Left forelimb (tissue), 1 donor: Measurements from ENCODE around the gene RPL28.
"Not testable (repeated sequence)": the region's sequence is repeated elsewhere in the genome, so short reads cannot be mapped to it uniquely, and the experiment has no call there.

Source experiments
- DNase-seq: peaks from one replicate; pipeline ENCODE4 v3.0.0-alpha.2; 2018; ENCODE audit warnings: low spot score

Gene RPL28

DNA sequence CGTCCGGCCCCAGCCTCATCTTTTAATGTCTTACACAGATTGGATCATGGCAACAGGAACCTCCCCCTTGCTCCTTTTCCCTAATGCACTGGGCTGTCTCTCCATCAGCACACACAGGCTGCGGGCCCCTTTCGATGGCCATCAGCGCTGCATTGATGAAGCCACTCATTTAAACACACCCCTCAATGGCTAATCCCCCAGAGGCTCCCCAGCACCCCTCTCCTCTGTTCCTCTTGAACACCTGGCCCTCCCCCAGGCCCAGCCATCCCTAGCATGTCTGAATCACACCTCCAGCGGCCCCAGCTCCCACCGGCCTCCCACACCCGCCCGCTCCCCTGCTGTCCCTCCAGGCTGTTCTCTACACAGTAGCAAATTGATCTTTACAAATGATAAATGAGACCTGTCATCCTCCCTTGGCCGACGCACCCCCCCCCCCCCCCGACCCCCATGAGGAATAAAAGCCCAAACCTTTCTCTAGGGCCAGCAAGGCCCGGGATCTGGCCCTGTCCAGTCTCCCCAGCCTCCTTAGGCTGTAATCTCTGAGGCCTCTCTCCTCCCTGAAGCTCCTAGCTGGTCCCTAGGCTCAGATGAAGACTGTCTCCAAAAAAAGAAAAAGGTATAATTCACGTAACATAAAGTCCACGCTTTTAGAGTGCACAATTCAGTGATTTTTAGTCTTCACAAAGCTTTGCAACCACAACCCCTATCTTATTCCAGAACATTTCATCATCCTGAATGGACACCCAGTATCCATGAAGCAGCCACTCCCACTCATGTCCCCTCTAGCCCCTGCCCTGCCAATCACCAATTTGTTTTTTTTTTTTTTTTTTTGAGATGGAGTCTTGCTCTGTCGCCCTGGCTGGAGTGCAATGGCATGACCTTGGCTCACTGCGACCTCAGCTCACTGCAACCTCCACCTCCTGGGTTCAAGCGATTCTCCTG, 7.4 kb downstream of the RPL28 start:
- DNase-seq: no peak

DNA sequence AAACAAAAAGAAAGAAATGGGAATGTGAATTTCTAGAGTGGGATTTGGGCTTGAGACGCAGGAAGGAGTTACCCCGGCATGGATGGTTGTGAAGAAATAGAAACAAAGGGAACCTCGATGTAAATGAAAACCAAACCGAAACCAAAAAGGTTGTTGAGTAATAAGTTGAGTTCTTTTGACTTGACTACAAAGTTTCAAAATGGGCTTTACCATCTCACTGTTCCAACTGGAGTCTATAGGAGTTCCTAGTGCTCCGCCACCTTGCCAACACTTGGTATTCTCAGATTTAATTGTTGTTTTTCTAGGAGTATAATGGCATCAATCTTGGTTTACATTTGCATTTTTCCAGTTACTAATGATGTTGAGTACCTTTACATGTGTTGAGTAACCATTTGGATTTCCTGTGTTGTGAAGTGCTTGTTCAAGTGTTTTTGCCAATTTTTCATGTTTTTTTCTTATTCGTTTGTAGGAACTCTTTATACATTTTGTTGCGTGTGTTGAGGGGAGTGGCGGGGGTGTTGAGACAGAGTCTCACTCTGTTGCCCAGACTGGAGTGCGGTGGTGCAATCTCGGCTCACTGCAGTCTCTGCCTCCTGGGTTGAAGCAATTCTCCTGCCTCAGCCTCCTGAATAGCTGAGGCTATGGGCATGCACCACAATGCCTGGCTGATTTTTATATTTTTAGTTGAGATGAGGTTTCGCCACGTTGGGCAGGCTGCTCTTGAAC, 12.6 kb downstream of the RPL28 start:
- DNase-seq: no peak

DNA sequence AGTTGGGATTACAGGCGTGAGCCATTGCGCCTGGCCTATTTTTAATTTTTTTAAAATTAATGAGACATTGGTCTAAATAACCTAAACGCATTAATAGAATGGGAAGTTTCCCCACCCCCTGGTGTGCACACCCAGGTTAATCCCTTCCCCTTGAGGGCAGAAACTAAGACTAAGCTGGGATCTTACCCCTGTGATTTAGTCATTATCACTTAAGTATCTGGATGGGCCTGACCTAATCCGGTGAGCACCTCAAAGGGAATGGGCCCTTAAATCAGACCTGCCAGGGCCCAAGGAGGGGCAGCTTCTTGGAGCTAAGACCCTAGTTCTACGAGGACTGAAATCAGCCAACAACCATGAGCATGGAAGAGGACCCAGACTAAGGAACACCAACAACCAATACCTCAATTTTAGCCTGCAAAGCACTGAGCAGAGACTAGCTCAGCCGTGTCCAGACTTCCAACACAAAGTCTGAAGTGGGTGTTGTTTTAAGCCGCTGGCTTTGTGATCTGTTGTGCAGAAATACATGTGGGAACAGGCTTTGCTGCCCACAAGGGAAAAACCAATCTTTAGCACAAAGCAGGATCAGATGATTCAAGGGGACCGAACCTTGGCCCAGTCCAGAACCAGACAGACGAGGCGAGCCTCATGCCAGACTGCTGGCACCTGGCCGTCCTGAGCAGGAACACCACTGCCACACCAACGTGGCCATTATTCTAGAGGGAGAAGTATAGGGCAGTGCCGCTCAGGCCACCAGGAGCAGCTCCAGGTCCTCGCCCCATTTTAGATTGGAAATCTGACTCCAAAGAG, 14.8 kb downstream of the RPL28 start:
- no peak for DNase-seq

DNA sequence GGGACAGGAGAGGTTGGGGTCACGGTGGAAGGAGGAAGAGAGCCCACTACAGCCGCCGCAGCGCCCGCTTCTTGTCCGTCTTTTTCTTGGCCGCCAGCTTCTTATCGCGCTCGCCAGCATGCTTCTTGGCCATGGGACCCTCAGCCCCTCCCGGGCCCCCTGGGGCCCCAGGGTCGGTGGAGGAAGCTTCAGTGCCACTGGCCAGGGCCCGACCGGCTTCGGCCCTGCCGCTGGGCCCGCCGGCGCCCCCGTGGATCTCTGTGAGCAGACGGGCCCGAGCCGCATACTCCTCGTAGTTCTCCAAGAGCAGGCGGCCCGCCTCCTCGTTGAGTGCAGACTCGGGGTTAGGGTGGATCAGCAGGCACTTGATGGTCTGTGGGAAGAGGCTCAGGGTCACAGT, 15.7 kb downstream of the RPL28 start:
- DNase-seq: not testable (repeated sequence)

DNA sequence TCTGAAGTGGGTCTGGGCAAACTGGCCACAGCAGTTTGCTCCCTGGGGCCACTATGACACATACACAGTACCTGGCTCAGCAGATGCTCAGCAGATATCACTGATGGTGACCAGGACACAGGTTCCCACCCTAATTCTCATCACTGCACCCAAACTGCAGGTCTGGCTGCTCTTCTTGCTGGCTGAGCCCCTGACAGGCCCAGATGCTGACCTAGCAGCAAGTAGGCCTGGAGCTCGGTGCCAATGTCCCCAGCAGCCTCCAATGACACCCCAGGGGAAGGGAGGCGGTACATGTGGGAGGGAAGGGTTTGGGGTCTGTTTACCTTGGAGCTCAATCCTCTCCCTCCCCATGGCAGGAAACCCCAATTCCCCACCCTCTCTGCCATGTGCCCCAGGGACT, 16.8 kb downstream of the RPL28 start:
- DNase-seq: no peak

DNA sequence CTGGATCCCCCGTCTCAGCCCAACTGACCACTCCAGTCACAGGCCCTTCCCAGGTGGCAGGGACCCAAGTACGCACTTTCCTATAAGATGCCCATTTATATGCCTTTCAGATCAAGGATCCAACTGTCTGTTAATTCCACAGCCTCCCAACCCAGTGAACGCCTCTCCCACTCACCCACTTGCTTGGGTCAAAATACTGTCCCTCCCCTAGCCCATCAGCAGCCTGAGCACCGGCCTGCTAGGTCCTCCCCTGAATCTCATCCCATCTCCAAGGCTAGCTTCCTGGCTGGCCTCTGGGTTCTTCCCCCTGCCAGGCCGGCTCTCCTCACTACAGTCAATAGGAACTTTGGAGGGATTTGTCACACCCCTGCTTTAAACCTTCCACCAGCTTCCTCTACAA, 19.9 kb downstream of the RPL28 start:
- no peak for DNase-seq

DNA sequence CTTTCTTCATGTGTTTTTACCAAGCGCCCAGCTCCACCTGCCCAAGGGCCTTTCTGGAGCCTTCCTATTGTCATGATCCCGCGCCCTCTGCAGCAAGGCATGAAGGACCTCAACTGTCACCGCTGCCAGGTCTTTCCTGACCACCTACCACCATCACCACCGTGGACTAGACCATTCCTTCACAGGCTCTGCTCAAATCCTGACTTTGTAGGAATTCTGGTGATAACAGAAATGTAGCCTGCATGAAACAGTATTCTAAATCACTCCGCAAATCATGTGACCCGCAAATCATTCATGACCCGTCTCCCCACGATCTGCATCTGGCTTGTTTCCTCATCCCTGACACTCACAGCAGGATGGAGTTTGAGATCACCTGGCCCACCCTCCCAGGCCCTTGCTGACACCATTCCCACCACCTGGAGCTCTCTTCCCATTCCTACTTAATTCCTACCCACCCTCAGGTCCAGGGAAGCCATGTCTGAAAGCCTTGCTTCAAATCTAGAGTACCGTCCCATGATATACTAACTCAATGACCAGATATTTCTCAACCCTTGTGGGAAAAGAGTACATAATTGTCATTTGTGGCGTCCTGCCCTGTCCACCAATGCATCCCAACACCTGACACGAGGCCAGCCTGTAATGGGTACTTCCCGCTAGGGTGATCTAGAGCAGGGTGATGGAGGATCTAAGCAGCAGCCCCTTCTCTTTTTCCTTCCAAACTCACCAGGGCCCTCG, 20.5 kb downstream of the RPL28 start:
- DNase-seq: no peak

DNA sequence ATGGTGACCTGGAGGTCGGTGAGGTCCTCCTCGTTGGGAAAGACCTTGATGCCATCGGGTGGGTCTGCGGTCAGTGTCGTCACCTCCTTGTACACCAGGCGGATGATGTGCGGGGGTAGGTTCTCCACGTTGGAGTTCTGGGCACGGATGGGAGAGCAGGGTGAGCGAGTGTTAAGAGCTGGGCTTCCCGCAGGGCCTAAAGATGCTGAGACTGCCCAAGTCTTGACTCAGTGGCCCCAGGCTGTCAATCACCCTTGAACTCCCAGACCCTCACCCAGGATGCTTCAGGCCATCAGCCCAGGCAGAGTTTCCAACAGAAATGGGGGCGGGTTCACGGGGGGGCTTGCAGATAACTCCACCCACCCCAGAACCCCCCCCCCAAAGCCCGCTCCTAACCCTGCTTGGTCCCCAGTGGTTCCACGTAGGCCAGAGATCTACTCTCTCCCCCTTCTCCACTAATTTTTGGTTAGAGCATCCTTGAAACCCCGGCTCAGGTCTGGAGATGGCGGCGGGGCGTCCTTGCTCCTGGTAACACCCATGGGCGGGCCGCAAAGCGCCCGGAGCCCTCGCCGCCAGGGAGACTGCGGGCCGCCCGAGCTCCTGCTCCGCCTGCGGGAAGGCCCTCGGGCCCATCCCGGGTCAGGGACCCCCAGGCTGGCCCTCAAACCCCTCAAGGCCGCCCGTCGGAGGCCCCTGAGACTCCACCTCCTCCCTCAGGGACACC, 21.3 kb downstream of the RPL28 start:
- no peak for DNase-seq

DNA sequence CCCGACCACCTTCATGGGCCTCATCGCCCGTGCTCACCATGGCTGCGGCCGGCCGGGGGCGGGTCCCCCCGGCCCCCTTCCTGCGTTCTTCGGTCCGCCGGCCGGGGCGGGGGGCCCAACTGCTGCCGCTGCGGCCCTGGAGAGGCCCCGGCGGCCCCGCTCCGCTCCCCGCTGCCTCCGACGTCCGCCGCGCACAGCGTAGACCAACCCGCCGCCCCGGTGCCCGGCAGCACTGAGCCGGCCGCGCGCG, 21.7 kb downstream of the RPL28 start, which contains the start of gene UBE2S:
UBE2S (minus strand) TSS at position 239 of the 250 bp plus-strand sequence; CDS start at position 40, 199 bp downstream.
- not testable (repeated sequence) for DNase-seq

DNA sequence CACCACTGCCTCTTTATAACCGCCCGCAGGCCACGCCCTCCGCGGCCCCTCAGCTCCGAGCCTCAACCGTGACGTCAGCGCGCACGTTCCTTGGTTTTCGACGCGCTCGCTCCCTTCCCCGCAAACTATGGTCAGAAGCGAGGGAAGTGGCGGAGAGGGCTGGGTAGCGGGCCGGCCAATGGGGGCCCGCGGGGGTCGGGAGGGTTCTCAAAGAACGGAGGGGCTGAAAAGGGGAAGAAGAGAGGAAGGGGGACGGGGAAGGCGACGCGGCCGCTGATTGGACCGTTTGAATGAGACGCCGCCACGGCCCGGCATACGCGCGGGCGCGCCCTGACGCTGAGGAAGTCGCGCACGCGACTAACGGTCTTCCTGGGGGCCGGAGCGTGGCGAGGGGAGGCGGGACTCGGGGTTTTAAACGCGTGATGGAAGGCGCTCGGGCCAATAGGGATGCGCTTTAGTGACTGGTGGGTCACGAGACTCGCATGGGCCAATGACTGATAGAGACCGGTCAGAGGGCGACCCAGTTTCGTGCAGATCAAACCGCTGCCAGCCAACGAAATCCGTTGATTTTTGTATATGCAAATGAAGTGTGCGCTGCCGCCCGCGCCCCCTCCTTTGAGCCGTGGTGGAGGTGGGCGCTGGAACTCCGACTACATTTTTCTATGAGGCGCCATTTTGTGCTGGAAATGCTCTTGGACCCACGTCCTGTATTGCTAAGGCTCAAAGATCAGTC, 22.2 kb downstream of the RPL28 start:
- DNase-seq: peak; percentile 99

DNA sequence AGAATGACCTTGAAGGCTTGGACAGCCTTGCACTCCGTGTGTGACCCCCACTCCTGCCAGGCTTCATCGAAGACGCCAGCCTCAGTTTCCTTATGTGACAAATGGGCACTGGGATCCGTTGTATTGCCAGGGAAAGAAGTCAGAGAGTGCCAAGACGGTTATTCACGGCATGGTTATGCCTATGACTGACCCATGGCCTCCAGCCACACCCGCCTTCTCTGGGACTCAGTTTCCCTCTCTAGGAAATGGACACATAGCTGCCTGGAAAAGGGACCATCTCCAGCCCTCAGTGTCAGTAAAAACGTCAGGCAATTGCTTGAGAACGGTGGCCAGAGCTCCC, 22.8 kb downstream of the RPL28 start:
- DNase-seq: no peak

DNA sequence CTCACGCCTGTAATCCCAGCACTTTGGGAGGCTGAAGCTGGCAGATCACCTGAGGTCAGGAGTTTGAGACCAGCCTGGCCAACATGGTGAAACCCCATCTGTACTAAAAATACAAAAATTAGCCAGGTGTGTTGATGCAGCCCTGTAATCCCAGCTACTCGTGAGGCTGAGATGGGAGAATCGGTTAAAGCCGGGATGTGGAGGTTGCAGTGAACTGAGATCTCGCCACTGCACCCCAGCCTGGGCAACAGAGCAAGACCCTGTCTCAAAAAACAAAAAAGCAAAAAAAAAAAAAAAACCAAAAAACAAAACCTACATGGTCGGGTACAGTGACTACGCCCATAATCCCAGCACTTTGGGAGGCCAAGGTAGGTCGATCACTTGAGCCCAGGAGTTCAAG, 23.4 kb downstream of the RPL28 start:
- not testable (repeated sequence) for DNase-seq

DNA sequence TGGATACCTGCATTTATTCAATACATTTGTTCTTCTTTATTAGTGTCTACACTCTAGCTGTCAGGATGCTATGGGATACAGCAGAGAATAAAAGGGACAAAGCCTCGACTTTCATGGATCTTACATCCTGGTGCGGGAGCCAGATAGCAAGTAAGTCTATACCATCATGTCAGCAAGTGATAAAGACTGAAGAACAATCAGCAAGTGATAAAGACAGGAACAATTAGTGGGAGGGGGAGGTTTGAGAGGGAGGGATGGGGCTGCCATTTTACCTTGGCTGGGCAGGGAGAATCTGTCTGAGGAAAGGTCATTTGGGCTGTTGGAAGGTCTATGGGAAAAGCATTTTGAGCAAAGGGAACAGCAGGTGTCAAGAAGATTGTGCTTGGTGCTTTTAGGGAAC, 24.4 kb downstream of the RPL28 start:
- DNase-seq: no peak

DNA sequence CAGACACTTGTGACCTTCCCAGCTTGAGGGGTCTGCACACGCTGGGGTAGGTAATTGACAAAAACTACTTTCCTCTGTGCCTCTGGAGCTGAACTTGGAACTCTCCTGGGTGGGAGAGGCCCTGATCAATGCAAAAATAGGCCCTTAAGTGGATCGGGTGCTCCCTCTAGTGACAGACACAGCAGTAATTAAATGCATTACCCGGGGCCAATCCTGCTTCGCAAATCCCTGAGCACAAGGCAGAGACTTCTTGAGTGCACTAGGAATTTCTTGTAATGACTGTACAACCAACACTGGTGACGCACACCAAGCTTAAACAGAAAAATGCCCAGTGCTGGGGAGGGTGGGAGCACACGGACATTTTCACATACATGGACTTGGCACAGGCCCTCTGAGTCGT, 32.5 kb downstream of the RPL28 start:
- no peak for DNase-seq

DNA sequence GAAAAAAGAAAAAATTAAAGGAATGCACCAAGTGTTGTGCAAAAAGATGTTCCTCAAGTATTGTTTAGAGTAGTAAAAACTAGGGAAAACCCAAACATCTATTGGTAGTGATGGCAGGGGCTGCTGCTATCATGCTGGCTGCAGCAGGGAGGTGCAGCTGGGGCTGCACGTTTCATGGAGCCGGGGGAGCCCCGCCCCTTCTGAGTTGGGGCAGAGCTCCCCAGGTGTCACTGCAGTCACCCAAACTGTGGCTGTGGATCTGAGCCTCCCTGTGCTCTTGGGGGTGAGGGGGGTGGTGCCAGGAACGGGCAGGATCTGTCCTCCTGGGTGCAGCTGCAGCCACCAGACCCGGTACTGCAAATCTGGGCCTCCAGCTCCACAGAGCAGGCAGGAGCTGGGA, 33.4 kb downstream of the RPL28 start:
- DNase-seq: no peak

DNA sequence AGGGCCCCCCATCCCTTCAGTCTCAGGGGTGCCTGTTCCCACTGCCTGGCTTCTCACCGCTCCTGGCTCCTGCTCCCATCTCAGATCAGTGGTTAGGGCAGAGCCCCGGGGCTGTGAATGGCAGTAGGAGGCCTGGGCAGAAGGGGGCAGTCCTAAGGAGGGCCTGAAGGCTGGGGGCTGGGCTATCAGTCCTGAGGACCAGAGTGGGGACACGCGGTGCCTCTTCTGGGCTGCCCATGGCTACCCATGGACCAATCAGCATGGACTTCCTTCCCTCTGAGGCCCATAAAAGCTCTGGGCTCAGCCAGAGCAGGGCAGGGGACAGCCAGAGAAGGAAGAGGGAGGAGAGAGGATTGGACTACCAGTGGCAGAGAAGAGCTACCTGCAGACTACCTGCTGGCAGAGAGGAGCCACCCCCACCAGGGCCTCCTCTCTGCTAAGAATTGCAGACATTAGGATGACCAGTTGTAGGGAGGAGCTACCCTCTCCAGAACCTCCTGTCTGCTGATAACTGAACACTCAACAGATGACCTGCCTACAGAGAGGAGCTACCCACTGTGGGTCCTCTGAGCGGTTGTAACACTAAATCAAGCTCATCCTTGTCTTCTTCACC, 34.0 kb downstream of the RPL28 start:
- DNase-seq: no peak

DNA sequence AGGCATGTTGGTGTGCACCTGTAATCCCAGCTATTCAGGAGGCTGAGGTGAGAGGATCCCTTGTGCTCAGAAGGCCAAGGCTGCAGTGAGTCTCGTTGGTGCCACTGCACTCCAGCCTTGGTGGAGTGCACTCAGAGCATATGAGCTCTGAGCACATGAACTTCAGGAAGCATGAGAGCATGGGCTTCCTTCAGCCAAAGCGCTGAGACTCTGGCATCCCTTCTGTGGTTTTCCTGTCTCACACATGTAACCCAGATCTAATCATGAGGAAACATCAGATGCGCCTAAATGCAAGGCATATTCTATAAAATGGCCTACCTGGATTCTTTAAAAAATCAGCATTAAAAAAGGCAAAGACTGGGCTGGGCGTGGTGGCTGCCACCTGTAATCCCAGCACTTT, 35.5 kb downstream of the RPL28 start:
- not testable (repeated sequence) for DNase-seq

DNA sequence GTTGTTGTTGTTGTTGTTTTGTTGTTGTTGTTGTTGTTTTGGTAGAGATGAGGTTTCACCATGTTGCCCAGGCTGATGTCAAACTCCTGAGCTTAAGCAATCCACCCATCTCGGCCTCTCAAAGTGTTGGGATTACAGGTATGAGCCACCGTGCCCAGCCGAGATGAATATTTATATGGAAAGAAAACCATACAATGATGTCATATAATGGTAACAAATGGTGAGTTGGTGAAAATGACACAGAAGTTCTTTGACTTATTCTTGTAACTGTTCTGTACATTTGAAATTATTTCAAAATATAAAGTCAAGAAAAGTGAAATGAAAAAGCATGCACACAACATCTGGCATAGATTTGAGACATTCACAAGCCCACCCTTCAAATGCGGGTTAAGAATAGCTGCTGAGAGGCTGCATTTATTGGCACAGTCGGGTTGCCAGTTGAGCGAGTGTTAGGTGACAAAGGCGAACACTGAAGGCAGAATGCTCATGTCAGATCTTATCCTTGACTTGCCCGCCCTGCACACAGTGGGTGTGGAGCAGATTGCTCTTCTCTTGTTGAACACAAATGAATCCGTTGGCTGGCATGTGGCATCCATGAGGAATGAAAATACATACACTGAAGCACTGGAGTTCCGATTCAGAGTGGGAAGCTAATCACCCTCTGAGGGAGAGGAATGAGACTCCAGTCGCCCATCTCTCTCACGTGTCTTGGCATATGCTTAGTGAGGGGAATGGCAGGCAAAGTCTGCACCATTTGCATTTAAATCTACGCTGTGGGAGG, 37.7 kb downstream of the RPL28 start:
- no peak for DNase-seq

DNA sequence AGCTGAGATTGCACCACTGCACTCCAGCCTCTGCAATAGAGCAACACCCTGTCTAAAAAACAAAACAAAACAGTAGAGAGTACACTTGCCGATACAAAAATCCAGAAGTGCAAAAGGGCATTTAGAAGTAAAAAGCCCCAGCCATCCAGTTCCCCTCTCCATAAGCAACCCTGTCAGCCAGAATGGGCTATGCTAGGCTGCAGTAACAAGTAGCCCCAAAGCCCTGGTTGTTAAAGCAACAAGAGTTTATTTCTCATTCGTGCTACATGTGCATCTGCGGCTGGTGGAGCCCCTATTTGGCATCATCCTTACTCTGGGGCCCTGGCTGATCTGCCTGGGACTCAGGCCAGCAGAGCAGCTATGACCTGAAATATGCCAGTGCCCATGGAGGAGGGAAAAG, 38.8 kb downstream of the RPL28 start:
- no peak for DNase-seq
